Right lobe of liver (tissue), 6 donors: Measurements from ENCODE around the gene SMARCE1. TPM values are rescaled to one million over a fixed set of nuclear protein-coding genes. Genes with fewer than 3 reads are reported as not detected.

Experiments
- ATAC-seq, 4 donors: fragments of 200-7000 bp; cut with Tn5 transposase; one replicate each; pipeline ENCODE4 v1.9.1; 2020; ENCODE audit warnings: mild to moderate bottlenecking in 4 of 4, moderate library complexity in 4 of 4
- DNase-seq, 3 donors: peaks; one replicate each; pipeline ENCODE4 v3.0.0-alpha.2; 2020
- H3K27ac ChIP-seq, 3 donors: fragments of 200-600 bp; one replicate each; pipeline ENCODE4 v1.8.0; 2022
- H3K27me3 ChIP-seq, 2 donors: fragments of 200-600 bp; one replicate each; pipeline ENCODE4 v1.8.0; 2022
- H3K36me3 ChIP-seq, 4 donors: fragments of 200-600 bp; sonication (generic) in 1 of 4; one replicate each; pipeline versions ENCODE4 v1.5.1 to v1.8.0; 2017 to 2022; ENCODE audit warnings: control low read depth in 1 of 4
- H3K4me1 ChIP-seq, 4 donors: fragments of 200-600 bp; sonication (generic) in 1 of 4; one replicate each; pipeline versions ENCODE4 v1.5.1 to v1.8.0; 2017 to 2022; ENCODE audit warnings: control low read depth in 1 of 4
- H3K4me3 ChIP-seq, 3 donors: fragments of 200-600 bp; one replicate each; pipeline ENCODE4 v1.8.0; 2022
- H3K9me3 ChIP-seq, 4 donors: fragments of 200-600 bp; sonication (generic) in 1 of 4; one replicate each; pipeline versions ENCODE4 v1.5.1 to v1.8.0; 2017 to 2022; ENCODE audit warnings: control low read depth in 1 of 4
- CTCF ChIP-seq, 4 donors: fragments of 200-600 bp in 3 of 4; fragments of 450-650 bp in 1 of 4; IDR thresholded peaks; one replicate each; pipeline versions ENCODE4 v1.5.1 to v1.8.0; 2016 to 2022; ENCODE audit warnings: antibody characterized with exemption in 4 of 4, mild to moderate bottlenecking in 2 of 4
- POLR2A ChIP-seq: fragments of 450-650 bp; IDR thresholded peaks from one replicate; pipeline ENCODE4 v1.6.1; 2017; ENCODE audit warnings: antibody characterized with exemption, mild to moderate bottlenecking
- WGBS: methylation state at CpG from one replicate; pipeline ENCODE4 v1.1.6; 2018; ENCODE audit warnings: low coverage, low lambda C conversion rate; ENCODE audit not compliant: insufficient coverage; ENCODE audit errors: missing lambda C conversion rate; 5-methylcytosine and 5-hydroxymethylcytosine counted together
- intact Hi-C, 2 donors: fragments of 100-400 bp; cut with DNase I; formaldehyde crosslinking; loops; one replicate each; pipeline versions ENCODE4 v1.11.2 to v1.14.1; 2022
- total RNA-seq, 6 experiments: library from RNA; depleted of rRNA in 2 of 6; stranded (reverse); fragments of >200 nt in 2 of 6; fragmentation: NEBNext Ultra II Directional in 3 of 6; extraction: Animal tissue kit (Norgen Biotek cat#: 25700) in 3 of 6; gene quantifications; one replicate each; pipeline versions ENCODE4 v1.1.0 to v1.2.4, GENCODE V29; 2016 to 2023
- donor health status: DM: no; HTN: yes; CAD: no.
- donor health status: DM: no; HTN: no; CAD: no.
- donor health status: DM: no; HTN: no; CAD: no.
- donor health status: DM: no; HTN: yes; CAD: no.
- donor health status: DM: no; HTN: yes; CAD: no.

SMARCE1 gene
- total RNA-seq, 6 experiments from 2014 or later = 28.8 to 47.1 (median 33.5) TPM

- Histone ChIP-seq H3K27me3 (no peaks in the 10 kb centered on the region), H3K4me3 (no peak overlapping the region), H3K4me1 (peaks cover 0 to 18% (median 1%) of the 10 kb centered on the region in 4 donors), H3K27ac (no peak overlapping the region), H3K36me3 (peaks cover 0 to 36% (median 7%) of the 10 kb centered on the region in 4 donors), H3K9me3 (no peaks in the 10 kb centered on the region)
- ATAC-seq = no peak
- no peak for DNase-seq
- intact Hi-C loops = no loop called here
- TF ChIP-seq CTCF (IDR thresholded peaks at IDR 0.05) (no peak), POLR2A (no peak)
Measured at GRCh38 chr17:40645291-40645690, 2.3 kb downstream of the SMARCE1 start.

GRCh38 chr17:40637931-40638330, 9.7 kb downstream of the SMARCE1 start:
- H3K27ac ChIP-seq = no peak overlapping the region
- intact Hi-C loops = no loop called here
- TF ChIP-seq POLR2A = no peak
- no peak for TF ChIP-seq CTCF (IDR thresholded peaks at IDR 0.05)
- DNase-seq (no peak), ATAC-seq (no peak)
- 26% methylated on average over 2 of the region's 2 CpGs for WGBS
- H3K9me3 ChIP-seq = no peaks in the 10 kb centered on the region
- H3K27me3 ChIP-seq = no peaks in the 10 kb centered on the region
- H3K4me3 ChIP-seq = no peak overlapping the region
- H3K4me1 ChIP-seq = no peaks in the 10 kb centered on the region
- H3K36me3 ChIP-seq = peaks cover 0 to 74% (median 33%) of the 10 kb centered on the region in 4 donors

DNA sequence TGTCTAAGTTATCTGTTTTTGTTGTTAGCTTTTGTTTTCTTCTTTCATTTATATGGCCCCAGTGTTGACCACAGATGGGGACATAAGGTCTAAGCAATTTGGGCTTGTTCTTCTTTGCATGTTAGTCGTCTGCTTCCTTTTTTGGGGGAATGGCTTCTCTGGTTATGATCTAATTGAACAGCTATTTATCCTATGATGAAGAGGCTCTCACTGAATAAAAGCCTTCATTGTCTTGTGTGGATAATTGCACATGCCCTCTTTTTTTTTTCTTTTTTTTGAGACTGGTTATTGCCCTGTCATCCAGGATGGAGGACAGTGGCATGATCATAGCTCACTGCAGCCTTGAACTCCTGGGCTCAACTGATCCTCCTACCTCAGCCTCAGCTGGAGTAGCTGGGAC, 13.7 kb downstream of the SMARCE1 start:
- no peaks in the 10 kb centered on the region for H3K4me1 ChIP-seq
- H3K27ac ChIP-seq = no peak overlapping the region
- H3K4me3 ChIP-seq = no peak overlapping the region
- no peak for ATAC-seq
- H3K36me3 ChIP-seq = peaks cover 13 to 85% (median 43%) of the 10 kb centered on the region in 4 donors
- intact Hi-C loops = no loop called here
- TF ChIP-seq POLR2A = no peak
- TF ChIP-seq CTCF (IDR thresholded peaks at IDR 0.05) = no peak
- no peaks in the 10 kb centered on the region for H3K9me3 ChIP-seq
- H3K27me3 ChIP-seq = no peaks in the 10 kb centered on the region
- DNase-seq = no peak
- WGBS = 91% methylated on average over 1 of the region's 1 CpG

DNA sequence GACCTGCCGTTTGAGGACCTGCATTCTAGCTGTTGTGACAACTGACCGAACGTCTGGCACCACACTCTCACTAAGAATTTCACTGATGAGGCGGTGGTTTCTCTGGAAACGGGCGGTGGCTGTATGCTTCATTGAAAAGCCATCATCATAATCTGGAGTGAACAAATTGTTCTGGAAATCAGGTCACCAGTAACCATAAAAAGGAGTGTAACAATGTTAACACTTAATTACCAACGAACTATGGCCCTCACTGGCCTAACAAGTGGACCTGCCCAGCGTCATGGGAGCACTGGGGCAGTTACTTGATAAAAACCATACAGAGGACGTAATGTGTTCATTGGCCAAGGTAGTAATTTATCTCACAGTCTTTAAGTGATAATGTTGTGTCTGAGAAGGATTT, 15.4 kb downstream of the SMARCE1 start:
- H3K36me3 ChIP-seq = peaks cover 13 to 91% (median 49%) of the 10 kb centered on the region in 4 donors
- intact Hi-C loops = no loop called here
- H3K27ac ChIP-seq = no peak overlapping the region
- H3K4me1 ChIP-seq = no peaks in the 10 kb centered on the region
- H3K9me3 ChIP-seq = no peaks in the 10 kb centered on the region
- TF ChIP-seq POLR2A = no peak
- TF ChIP-seq CTCF (IDR thresholded peaks at IDR 0.05) = no peak
- 79% methylated on average over 9 of the region's 9 CpGs for WGBS
- H3K27me3 ChIP-seq = no peaks in the 10 kb centered on the region
- ATAC-seq = no peak
- H3K4me3 ChIP-seq = no peak overlapping the region
- no peak for DNase-seq

- no peaks in the 10 kb centered on the region for H3K4me1 ChIP-seq
- H3K36me3 ChIP-seq = peaks cover 13 to 68% (median 33%) of the 10 kb centered on the region in 4 donors
- H3K27ac ChIP-seq = no peak overlapping the region
- intact Hi-C loops = no loop called here
- no peak for ATAC-seq
- TF ChIP-seq CTCF (IDR thresholded peaks at IDR 0.05) = no peak
- TF ChIP-seq POLR2A = no peak
- no peak overlapping the region for H3K4me3 ChIP-seq
- 45% methylated on average over 2 of the region's 2 CpGs for WGBS
- H3K27me3 ChIP-seq = no peaks in the 10 kb centered on the region
- no peak for DNase-seq
- no peaks in the 10 kb centered on the region for H3K9me3 ChIP-seq
Measured at GRCh38 chr17:40629842-40630241, 17.8 kb downstream of the SMARCE1 start.
